Spleen (tissue), 11 donors: Measurements from ENCODE around the gene GDPD2. TPM values are rescaled to one million over a fixed set of nuclear protein-coding genes. Genes with fewer than 3 reads are reported as not detected.

Source experiments
- DNase-seq: peaks from one replicate; pipeline ENCODE4 v3.0.0-alpha.2; 2020
- H3K27ac ChIP-seq, 8 donors: fragments of 200-600 bp; sonication (generic) in 7 of 8; 1 replicate in 4 of 8; 2 replicates in 4 of 8; pipeline versions ENCODE4 v1.5.0 to v1.8.0; 2016 to 2021; ENCODE audit warnings: inconsistent platforms in 4 of 8, mild to moderate bottlenecking in 4 of 8, moderate library complexity in 1 of 8
- H3K27me3 ChIP-seq, 7 donors: fragments of 200-600 bp; sonication (generic) in 6 of 7; replicated peaks in 1 of 7; 1 replicate in 4 of 7; 2 replicates in 3 of 7; pipeline versions ENCODE4 v1.5.0 to v1.8.0; 2016 to 2021; ENCODE audit warnings: inconsistent platforms in 3 of 7, mild to moderate bottlenecking in 1 of 7
- H3K36me3 ChIP-seq, 6 donors: fragments of 200-600 bp; sonication (generic) in 5 of 6; 1 replicate in 4 of 6; 2 replicates in 2 of 6; pipeline versions ENCODE4 v1.5.0 to v1.8.0; 2016 to 2021; ENCODE audit warnings: inconsistent platforms in 2 of 6
- H3K4me1 ChIP-seq, 6 donors: fragments of 200-600 bp; sonication (generic) in 5 of 6; 1 replicate in 3 of 6; 2 replicates in 3 of 6; pipeline versions ENCODE4 v1.5.0 to v1.8.0; 2016 to 2021; ENCODE audit warnings: inconsistent platforms in 3 of 6
- H3K4me3 ChIP-seq, 8 donors: fragments of 200-600 bp; sonication (generic) in 7 of 8; 1 replicate in 4 of 8; 2 replicates in 4 of 8; pipeline versions ENCODE4 v1.5.0 to v1.8.0; 2016 to 2021; ENCODE audit warnings: inconsistent platforms in 4 of 8, mild to moderate bottlenecking in 4 of 8, moderate library complexity in 2 of 8
- H3K9me3 ChIP-seq, 8 donors: fragments of 200-600 bp; sonication (generic) in 7 of 8; 1 replicate in 4 of 8; 2 replicates in 4 of 8; pipeline versions ENCODE4 v1.5.0 to v1.8.0; 2016 to 2021; ENCODE audit warnings: inconsistent platforms in 4 of 8
- POLR2A ChIP-seq, 3 donors: fragments of 450-650 bp; IDR thresholded peaks; one replicate each; pipeline ENCODE4 v1.5.1; 2017; ENCODE audit warnings: antibody characterized with exemption in 3 of 3, mild to moderate bottlenecking in 1 of 3
- POLR2AphosphoS5 ChIP-seq, 3 donors: sonication (generic); formaldehyde crosslinking; IDR thresholded peaks; one replicate each; pipeline ENCODE4 v1.5.1; 2017; ENCODE audit warnings: antibody characterized with exemption in 3 of 3
- WGBS, 5 donors: extraction: QIAGEN DNeasy Blood & Tissue Kit in 3 of 5; methylation state at CpG; one replicate each; pipeline versions ENCODE4 v1.1.5 to v1.1.7; 2013 to 2018; 5-methylcytosine and 5-hydroxymethylcytosine counted together
- intact Hi-C: fragments of 100-400 bp; cut with DNase I; formaldehyde crosslinking; loops from one replicate; pipeline ENCODE4 v1.15.0; 2023; ENCODE audit warnings: low total_unique reads
- polyA plus RNA-seq, 3 donors: library from polyadenylated mRNA; stranded (reverse); fragments of 200-250 nt; gene quantifications; one replicate each; pipeline ENCODE4 v1.2.1, GENCODE V29; 2013
- total RNA-seq, 7 donors: library from RNA; depleted of rRNA in 3 of 7; stranded (reverse); fragments of >200 nt in 3 of 7; fragmentation: NEBNext Ultra II Directional in 4 of 7; extraction: Animal tissue kit (Norgen Biotek cat#: 25700) in 4 of 7; gene quantifications; one replicate each; pipeline versions ENCODE4 v1.1.0 to v1.2.1, GENCODE V29; 2016 to 2021
- TF ChIP-seq, protein P1 (sequence below), 11 experiments: fragments of 200-600 bp in 7 of 11; fragments of 450-650 bp in 4 of 11; sonication (generic) in 4 of 11; IDR thresholded peaks in 8 of 11; conservative IDR thresholded peaks in 3 of 11; 1 replicate in 7 of 11; 2 replicates in 4 of 11; pipeline versions ENCODE4 v1.4.0 to v1.8.0; 2016 to 2021; ENCODE audit warnings: antibody characterized with exemption in 11 of 11, inconsistent platforms in 4 of 11, mild to moderate bottlenecking in 1 of 11
- donor health status: healthy with polysubstance abuse.
- donor health status: DM: no; HTN: no; CAD: no; lungs with moderate emphysema.
- donor health status: DM: no; HTN: no; CAD: no.
- donor health status: Bipolar disorder and iron deficiency.
- donor health status: healthy.
- donor health status: DM: no; HTN: no; CAD: no.
- donor health status: DM: yes; HTN: yes; CAD: no.

GDPD2 gene
- total and polyA plus RNA-seq, 10 donors, result 2.4 to 103 (median 63.7) TPM

DNA sequence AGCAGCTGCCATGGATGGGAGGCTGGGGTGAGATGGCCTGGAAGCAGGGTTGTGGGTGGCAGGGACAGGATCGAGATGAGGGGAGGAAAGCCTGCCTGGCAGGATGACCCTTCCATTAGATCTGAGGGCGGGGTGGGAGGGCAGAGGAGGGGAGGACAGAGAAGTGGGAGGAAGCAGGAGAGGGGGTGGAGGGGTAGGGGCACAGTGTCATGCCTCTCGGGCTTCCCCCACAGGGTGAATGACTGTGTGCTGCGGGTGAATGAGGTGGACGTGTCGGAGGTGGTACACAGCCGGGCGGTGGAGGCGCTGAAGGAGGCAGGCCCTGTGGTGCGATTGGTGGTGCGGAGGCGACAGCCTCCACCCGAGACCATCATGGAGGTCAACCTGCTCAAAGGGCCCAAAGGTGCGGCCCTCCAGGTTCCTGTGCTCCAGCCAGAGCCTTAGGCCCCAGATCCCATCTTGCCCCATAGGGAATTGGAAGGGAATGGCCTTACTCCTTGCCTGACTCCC, 26.4 kb downstream of the GDPD2 start:
- intact Hi-C loops, result no loop called here
- TF ChIP-seq, protein P1, sequence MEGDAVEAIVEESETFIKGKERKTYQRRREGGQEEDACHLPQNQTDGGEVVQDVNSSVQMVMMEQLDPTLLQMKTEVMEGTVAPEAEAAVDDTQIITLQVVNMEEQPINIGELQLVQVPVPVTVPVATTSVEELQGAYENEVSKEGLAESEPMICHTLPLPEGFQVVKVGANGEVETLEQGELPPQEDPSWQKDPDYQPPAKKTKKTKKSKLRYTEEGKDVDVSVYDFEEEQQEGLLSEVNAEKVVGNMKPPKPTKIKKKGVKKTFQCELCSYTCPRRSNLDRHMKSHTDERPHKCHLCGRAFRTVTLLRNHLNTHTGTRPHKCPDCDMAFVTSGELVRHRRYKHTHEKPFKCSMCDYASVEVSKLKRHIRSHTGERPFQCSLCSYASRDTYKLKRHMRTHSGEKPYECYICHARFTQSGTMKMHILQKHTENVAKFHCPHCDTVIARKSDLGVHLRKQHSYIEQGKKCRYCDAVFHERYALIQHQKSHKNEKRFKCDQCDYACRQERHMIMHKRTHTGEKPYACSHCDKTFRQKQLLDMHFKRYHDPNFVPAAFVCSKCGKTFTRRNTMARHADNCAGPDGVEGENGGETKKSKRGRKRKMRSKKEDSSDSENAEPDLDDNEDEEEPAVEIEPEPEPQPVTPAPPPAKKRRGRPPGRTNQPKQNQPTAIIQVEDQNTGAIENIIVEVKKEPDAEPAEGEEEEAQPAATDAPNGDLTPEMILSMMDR (IDR thresholded peaks at IDR 0.05 in 8 of 11, conservative IDR thresholded peaks at IDR 0.05 in 3 of 11), result no peak
- no peak for TF ChIP-seq POLR2AphosphoS5 (IDR thresholded peaks at IDR 0.05)
- TF ChIP-seq POLR2A (IDR thresholded peaks at IDR 0.05), result no peak
- H3K27ac ChIP-seq, result no peak overlapping the region
- peaks cover 0 to 32% (median 10%) of the 10 kb centered on the region in 7 donors for H3K27me3 ChIP-seq
- no peak for DNase-seq
- 84 to 96% (median 87%) methylated on average over 8 to 14 of the region's 14 CpGs for WGBS, 5 donors
- peaks cover 0 to 32% (median 15%) of the 10 kb centered on the region in 6 donors for H3K4me1 ChIP-seq
- H3K9me3 ChIP-seq, result no peaks in the 10 kb centered on the region
- H3K36me3 ChIP-seq, result no peaks in the 10 kb centered on the region
- H3K4me3 ChIP-seq, result no peak overlapping the region

DNA sequence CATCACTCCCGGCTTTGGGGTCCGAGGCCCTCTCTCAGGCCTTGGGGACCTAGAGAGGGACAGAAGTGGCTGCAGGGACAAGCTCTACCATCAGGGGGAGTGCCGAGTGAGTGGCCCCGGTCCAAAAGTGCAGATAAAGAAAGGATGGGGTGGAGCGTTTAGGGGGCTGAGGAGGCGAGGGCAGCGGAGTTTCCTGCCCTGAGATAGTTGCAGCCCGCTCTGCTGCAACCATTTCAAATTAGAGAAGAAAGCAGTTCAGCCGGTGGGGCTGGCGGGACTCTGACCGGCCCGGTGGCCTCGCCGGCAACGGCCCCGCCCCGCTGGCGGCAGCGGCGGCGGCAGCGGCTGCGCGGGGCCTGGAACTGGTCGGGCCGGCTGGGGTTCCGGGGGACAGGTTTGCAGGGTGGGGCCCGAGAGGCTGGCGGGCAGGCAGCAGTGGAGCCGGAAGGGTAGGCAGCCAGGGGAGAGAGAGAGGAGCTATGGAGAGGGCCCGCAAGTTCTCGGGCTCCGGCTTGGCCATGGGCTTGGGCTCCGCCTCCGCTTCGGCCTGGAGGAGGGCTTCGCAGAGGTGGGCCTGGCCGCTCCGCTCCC, 29.1 kb downstream of the GDPD2 start:
- 0 to 35% (median 1%) methylated on average over 15 to 39 of the region's 39 CpGs for WGBS, 5 donors
- intact Hi-C loops, result no loop called here
- TF ChIP-seq, protein P1 (IDR thresholded peaks at IDR 0.05 in 8 of 11, conservative IDR thresholded peaks at IDR 0.05 in 3 of 11), result peak in 10 of 11 experiments; percentile 15 to 72 (median 60)
- peak in 1 of 3 donors; percentile 36 for TF ChIP-seq POLR2AphosphoS5 (IDR thresholded peaks at IDR 0.05)
- TF ChIP-seq POLR2A (IDR thresholded peaks at IDR 0.05), result no peak
- Histone ChIP-seq H3K27ac (peak overlapping the region; percentile 2 to 84 (median 54)), H3K36me3 (no peaks in the 10 kb centered on the region), H3K4me3 (peak overlapping the region; percentile 20 to 76 (median 48)), H3K4me1 (peaks cover 0 to 46% (median 18%) of the 10 kb centered on the region in 6 donors), H3K27me3 (peaks cover 0 to 40% (median 0%) of the 10 kb centered on the region in 7 donors), H3K9me3 (no peaks in the 10 kb centered on the region)
- DNase-seq, result peak; percentile 84

DNA sequence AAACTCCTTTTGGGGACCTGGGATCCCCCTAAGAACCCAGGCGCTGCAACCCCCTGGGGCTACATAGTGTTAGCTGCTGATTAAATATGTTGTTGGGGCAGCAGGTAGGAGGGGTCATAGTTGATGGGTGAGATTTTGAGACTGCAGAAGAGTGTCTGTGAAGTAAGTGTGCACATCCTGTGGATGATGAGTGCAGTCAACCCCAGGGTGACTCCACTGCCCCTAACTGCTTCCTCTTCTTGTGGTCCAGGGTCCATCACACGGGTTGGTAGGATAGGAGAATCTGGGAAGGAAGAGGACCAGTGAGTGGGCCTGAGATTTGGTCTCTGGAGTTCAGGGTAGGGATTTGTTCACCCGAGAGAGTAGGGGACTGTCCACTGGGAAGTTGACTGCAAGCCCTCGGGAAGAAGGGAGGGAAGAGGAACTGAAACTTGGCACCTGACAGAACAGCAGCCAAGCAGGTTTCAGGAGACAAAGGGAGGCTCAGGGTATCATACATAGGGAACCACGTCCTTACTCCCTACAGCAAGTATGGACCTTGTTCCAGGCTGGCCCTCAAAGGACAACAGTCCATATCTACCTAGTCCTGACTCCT, 30.0 kb downstream of the GDPD2 start:
- no peaks in the 10 kb centered on the region for H3K9me3 ChIP-seq
- WGBS, 5 donors, result 39 to 57% (median 43%) methylated on average over 4 to 5 of the region's 5 CpGs
- no peaks in the 10 kb centered on the region for H3K36me3 ChIP-seq
- peaks cover 0 to 46% (median 18%) of the 10 kb centered on the region in 6 donors for H3K4me1 ChIP-seq
- H3K27me3 ChIP-seq, result peaks cover 0 to 40% (median 0%) of the 10 kb centered on the region in 7 donors
- TF ChIP-seq, protein P1 (IDR thresholded peaks at IDR 0.05 in 8 of 11, conservative IDR thresholded peaks at IDR 0.05 in 3 of 11), result no peak
- TF ChIP-seq POLR2AphosphoS5 (IDR thresholded peaks at IDR 0.05) (no peak), POLR2A (IDR thresholded peaks at IDR 0.05) (no peak)
- DNase-seq, result no peak
- H3K4me3 ChIP-seq, result peak overlapping the region in 5 of 8 donors; percentile 42 to 76 (median 49)
- intact Hi-C loops, result no loop called here
- H3K27ac ChIP-seq, result peak overlapping the region in 6 of 8 donors; percentile 48 to 84 (median 62)
